ENCODE results near the gene FZD4.
"Not testable (repeated sequence)": the region's sequence is repeated elsewhere in the genome, so short reads cannot be mapped to it uniquely, and the experiment has no call there.

The FZD4 gene

GRCh38 chr11:86937193-86937806 lies 17.9 kb downstream of the FZD4 start:
- DNase-seq: not testable (repeated sequence)

- DNase-seq: no peak
These were observed 20.1 kb downstream of the FZD4 start for GRCh38 chr11:86934926-86935579.

DNA sequence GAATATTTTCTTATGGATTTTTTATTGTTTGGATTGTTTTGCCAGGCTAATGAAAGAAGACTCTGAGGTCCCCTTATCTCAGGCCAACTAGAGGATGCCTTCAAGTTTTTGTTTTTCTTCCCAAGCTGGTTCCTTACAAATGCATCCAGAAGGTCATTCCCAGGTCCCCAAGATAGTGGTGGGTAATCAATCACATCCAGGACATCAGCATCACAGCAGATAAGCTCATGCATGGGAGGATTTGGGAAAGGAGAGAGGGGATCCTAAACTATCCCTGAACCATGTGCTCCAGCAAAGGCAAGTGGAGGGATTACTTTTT lies 20.7 kb downstream of the FZD4 start:
- DNase-seq: no peak

DNA sequence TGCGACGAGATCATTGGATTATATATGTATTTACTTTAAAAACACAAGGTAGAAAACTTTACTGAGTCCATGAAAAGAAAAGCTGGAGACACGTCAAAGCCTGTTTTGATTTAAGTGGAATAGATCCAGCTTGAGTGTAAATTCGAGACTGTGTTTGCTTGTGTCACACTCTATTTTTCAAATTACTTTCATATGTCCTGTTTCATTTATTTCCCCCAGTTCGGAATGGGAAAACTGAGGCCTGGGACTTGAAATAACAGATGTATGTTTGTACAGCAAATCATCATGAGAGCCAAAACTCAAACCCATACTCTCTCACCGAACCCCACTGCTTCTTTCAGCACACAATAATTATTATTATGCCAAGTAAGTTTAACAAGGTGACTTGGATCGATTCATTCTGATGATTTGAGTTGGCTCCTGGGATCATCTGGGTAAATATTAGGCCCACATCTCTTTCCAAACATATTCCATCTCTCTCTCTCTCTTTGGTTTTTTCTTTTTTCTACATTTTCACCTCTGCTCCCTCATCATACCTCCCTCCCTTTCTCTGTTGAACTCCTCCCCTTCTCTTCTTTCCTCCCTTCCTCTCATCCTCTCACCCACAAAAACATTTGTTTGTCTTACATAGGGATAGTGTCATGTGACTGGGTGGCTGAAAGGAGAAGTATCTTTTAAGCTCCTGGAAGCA lies 21.2 kb downstream of the FZD4 start:
- DNase-seq: no peak

DNA sequence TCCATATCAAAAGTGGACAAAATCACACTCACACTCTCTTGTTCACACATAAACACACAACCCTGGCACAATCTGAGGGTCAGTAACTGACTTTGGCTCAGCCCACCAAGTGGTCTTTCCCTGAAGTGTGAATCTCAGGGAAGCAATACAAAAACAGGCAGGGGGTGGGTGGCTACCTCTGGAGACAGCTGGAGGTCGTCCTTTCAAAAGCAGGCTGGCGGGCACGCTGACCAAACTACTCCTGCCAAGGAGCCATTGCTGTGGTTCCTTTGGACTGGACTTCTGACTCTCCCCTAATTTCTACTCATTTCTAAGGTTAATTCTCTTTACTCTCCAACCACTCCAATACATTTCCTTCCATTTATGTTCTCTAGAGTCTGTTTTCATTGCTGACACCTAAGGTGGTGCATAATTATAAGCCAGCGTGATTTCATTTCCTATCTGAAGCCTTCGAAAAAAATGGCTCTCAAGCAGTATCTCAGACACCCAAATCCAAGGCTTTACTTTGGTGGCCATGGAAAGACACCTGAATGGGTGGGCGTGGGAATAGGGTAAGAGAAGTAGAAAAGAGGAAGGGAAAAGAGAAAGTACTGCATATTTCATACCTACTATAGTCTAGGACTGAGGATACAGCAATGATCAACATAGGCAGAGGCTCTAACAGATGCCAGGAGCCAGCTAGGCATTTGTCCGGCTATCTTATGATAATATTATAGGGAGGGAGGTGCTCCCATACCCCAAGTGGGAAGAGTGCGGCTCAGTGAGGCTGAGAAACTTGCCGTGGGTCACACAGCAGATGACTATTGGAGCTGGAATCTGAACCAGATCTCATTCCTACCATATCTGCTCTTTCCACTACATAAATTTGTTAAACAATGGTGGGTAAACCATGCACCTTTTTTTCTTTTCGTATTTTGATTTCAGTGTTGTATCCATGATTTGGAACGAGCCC lies 22.0 kb downstream of the FZD4 start:
- DNase-seq: no peak

DNA sequence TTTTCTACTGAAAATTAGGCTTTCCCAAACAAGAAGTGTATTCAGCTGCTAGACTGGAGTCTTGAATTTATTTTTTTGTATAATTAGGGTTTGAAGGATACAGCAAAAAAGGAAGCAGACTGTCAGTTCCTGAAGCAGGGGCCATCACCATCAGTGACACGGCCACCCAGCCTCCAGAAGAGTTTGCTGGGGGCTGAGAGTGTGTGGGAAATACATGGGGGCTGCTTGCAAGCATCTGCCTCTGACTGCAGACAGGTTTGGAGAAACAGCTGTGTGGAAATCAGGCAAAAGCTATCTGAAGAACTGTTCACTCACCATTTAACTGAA lies 23.0 kb downstream of the FZD4 start:
- DNase-seq: no peak

DNA sequence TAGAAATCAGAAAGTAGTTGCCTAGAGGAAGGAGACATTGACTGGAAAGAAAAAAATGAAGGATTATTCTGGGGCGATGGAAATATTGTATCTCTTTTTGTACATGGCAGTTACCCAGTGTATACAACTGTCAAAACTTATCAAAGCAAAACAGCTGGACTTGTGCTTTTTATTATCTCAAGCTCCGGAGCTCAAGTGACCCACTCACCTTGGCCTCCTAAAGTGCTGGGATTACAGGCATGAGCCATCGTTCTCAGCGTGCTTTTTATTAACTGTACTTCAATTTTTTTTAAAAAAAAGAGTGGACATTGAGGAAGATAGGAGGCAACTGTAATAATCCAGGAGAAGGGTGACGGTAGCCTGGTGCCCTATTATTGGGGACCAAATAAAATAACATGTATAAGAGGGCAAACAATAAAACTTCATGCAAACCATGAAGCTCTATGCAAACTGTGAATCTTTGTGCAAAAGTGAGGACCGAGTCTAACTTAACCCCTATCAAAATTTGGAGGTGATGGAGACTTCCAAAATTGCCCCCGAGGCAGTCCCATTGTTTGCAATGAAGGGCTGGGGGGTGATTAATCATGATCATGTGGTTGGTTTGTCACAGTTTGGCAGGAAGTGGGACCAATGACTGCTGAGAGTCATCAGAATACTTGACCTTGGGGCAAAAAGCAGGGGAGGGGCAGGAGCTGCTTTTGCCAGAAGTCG lies 23.5 kb downstream of the FZD4 start:
- no peak for DNase-seq

GRCh38 chr11:86930957-86931547 lies 24.1 kb downstream of the FZD4 start:
- DNase-seq: no peak

GRCh38 chr11:86926975-86927374 lies 28.2 kb downstream of the FZD4 start:
- DNase-seq: no peak

GRCh38 chr11:86923999-86924766 lies 31.0 kb downstream of the FZD4 start:
- DNase-seq: no peak

DNA sequence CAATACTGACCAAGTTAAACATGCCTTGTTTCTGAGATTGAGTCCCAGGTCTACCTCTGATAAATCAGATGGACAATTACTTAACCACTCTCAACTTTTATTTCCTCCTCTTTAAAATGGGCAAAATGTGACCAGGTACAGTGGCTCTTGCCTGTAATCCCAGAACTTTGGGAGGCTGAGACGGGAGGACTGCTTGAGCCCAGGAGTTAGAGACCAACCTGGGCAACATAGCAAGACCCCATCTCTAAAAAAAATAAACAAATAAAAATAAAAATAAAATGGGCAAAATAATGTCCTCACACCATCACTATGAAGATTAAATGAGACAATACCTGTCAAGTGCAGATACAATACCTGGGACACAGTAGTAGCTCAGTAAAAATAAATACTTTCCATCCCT lies 33.0 kb downstream of the FZD4 start:
- no peak for DNase-seq

DNA sequence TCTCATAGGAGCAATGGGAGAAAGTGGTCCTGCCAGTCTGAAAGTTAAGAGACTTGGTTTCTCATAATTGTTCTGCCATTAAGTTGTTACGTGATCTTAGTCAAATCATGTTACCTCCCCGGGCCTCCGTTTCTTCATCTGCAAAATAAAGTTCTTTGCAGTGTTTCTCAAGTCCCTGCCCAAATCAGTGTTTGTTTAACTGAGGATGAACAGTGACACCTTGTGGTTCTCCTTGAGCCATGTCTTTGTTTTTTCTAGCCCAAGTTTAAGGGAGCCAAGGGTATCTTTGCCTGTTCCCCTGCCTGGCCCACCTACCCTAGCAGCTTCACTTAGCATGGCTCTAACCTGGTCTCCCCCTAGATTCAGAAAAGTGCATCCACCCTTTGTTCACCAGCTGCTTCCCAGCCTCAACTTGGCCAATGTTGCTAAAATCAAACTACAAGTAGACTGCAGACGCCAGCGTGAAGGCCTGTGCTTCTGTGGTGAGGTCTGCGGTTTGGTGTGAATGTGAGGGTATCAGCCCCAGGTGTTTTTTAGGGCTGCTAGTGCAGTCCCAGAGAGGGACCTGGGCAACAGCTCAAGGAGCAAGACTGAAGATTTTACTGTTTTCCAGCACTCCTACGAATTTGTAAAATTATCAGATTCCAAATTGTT lies 35.5 kb downstream of the FZD4 start:
- no peak for DNase-seq

DNA sequence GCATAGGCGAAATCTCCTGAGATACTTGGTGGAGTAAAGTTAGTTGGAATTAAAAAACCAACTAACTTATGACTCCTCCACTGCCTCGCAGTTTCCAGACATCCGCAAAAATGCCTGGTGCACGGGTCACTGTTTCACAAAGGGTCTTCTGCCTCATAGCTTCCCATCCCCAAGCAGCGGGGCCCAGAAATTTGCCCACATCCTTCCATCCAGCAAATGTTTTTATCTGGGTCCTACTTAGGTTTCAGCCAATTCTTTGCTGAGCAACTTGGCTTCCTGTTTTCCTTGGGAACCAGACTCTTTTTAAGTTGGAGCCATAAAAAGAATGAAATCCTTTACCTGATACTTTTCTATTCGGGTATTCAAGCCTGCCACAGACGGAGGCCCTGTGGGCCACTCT lies 36.2 kb downstream of the FZD4 start:
- no peak for DNase-seq

DNA sequence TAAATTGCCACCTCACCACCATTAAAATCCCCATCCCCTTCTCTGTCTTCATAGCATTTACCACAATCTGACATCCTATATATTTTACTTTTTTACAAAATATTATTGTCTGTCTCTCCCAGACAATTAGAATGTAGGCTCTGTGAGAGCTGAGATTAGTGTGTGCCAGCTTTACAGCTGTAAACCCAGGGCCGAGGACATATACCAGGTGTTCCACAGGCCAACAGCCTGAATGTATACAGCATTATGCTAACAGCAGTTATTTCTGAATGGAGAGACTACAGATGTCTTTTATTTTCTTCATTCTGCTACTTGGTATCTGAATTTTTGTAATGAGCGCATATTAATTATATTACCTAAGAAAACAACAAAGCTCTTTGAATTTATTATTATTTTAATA lies 36.7 kb downstream of the FZD4 start:
- DNase-seq: no peak

- DNase-seq: no peak
These were observed 37.6 kb downstream of the FZD4 start for GRCh38 chr11:86917589-86917988.

- DNase-seq: no peak
These were observed 38.9 kb downstream of the FZD4 start for GRCh38 chr11:86916330-86916729.

GRCh38 chr11:86915850-86916249 lies 39.3 kb downstream of the FZD4 start:
- DNase-seq: not testable (repeated sequence)

DNA sequence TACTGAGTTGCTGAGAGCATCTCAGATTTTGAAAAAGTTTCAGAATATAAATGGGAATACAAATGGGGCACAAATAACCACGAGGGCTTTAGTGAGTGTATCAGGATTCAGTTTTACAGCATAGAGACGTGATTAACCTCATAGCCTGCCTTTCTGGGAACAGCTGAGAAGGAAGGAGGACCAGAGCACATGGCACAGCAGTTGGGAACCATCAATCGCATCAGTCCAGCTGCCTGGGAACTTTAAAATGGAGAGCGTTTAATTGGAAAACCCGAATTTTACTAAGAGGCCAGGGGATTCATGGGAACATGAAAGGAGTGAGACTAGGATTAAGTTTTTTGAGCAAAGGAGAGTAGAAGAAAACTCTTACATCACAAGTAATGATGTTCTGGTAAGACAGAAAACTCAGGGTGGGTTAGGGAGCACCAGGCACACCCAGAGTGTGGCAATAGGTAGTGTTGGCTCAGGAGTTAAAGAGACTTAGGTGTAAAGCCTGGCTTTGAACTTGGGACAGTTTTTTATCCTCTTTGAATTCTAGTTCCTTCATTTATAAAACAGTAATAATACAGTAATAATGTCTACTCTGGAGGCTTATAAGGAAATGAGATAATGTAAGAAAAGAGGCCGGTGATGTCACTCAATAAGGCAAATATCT lies 40.2 kb downstream of the FZD4 start:
- DNase-seq: no peak

DNA sequence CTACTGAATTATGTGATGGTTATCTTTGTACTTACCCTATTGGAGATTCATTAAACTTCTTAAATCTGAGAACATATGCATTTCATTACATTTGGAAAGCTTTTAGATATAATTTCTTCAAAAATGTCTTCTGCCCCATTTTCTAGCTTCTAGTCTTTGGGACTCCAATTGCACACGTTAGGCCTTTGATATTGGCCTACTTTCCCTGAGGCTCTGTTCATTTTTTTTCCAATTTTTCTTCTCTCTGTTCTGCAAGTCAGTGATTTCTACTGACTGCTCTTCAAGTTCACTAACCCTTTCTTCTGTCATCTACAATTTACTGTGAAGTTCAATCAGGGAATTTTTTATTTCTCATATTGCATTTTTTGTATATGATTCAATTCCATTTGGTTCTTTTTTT lies 43.0 kb downstream of the FZD4 start:
- DNase-seq: no peak

DNA sequence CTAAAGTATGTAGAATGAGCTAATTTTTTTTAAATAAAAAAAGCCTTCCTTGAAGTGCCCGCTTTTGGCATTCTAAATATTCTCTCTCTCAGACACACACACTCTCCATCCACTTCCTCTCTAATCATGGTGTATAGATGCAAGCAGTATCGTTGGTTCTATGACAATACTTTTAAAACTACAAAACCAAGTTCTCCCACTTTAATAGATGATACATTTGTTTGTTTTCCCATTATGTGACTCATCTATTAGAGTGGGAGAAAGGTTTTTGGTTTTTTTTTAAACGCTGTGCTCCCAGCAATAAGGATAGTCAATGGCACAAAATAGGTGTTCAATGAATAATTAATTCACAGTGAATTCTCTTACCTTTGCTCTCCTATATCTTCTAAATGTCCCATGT lies 44.6 kb downstream of the FZD4 start:
- DNase-seq: no peak

GRCh38 chr11:86906198-86906597 lies 49.0 kb downstream of the FZD4 start:
- no peak for DNase-seq
